Kidney (tissue), 14 donors: Measurements from ENCODE around the gene IER3IP1. TPM values are rescaled to one million over a fixed set of nuclear protein-coding genes. Genes with fewer than 3 reads are reported as not detected.
A peak's percentile ranks its signal among the peaks of the same experiment; 100 is the strongest.

Experiments used
- DNase-seq, 5 donors: peaks; one replicate each; pipeline ENCODE4 v3.0.0-alpha.2; 2013 to 2020
- FAIRE-seq: peaks from 2 replicates; lab custom pipeline; 2012; peaks lifted over from hg19 to GRCh38; lab: Jason Lieb, UNC
- H3K27ac ChIP-seq, 2 donors: one replicate each; pipeline ENCODE4 v1.7.0; 2013; ENCODE audit warnings: low read depth in 2 of 2, low read length in 2 of 2, inconsistent platforms in 1 of 2
- H3K27me3 ChIP-seq: one replicate; pipeline ENCODE4 v1.7.1; 2013; ENCODE audit warnings: low read length, inconsistent platforms; ENCODE audit not compliant: control insufficient read depth, insufficient read depth
- H3K36me3 ChIP-seq, 3 donors: one replicate each; pipeline versions ENCODE4 v1.7.0 to v1.7.1; 2013; ENCODE audit warnings: low read length in 3 of 3, control low read depth in 1 of 3, inconsistent platforms in 1 of 3; ENCODE audit not compliant: insufficient read depth in 3 of 3, control insufficient read depth in 2 of 3
- H3K4me1 ChIP-seq, 3 donors: one replicate each; pipeline versions ENCODE4 v1.7.0 to v1.7.1; 2013; ENCODE audit warnings: low read length in 3 of 3, inconsistent platforms in 1 of 3, low read depth in 1 of 3; ENCODE audit not compliant: control insufficient read depth in 2 of 3, insufficient read depth in 2 of 3
- H3K4me3 ChIP-seq, 3 donors: one replicate each; pipeline versions ENCODE4 v1.7.0 to v1.8.1; 2013; ENCODE audit warnings: low read length in 3 of 3, control low read depth in 1 of 3, inconsistent platforms in 1 of 3
- H3K9ac ChIP-seq, 3 donors: one replicate each; pipeline versions ENCODE4 v1.7.0 to v1.7.1; 2013; ENCODE audit warnings: low read length in 3 of 3, control low read depth in 1 of 3, inconsistent platforms in 1 of 3
- H3K9me3 ChIP-seq, 3 donors: one replicate each; pipeline versions ENCODE4 v1.7.0 to v1.7.1; 2013; ENCODE audit warnings: low read length in 3 of 3, control low read depth in 1 of 3, inconsistent platforms in 1 of 3; ENCODE audit not compliant: control insufficient read depth in 2 of 3, insufficient read depth in 1 of 3
- intact Hi-C: fragments of 100-400 bp; cut with DNase I; formaldehyde crosslinking; loops from one replicate; pipeline ENCODE4 v1.11.1; 2022
- polyA plus RNA-seq: library from polyadenylated mRNA; stranded (reverse); fragments of 350-450 nt; fragmentation: Illumina TruSeq; extraction: RNeasy Lipid Tissue Mini Kit (QIAGEN cat#74804); gene quantifications from one replicate; pipeline ENCODE4 v1.2.3, GENCODE V29; 2014; ENCODE audit warnings: low read depth, low replicate concordance; ENCODE audit not compliant: insufficient read depth
- total RNA-seq: library from RNA; stranded (reverse); fragmentation: NEBNext Ultra II Directional; extraction: Animal tissue kit (Norgen Biotek cat#: 25700); gene quantifications from one replicate; pipeline ENCODE4 v1.2.1, GENCODE V29; 2021
- TF ChIP-seq, protein P1 (sequence below): IDR thresholded peaks from 3 replicates; pipeline ENCODE4 v1.5.1; 2012; ENCODE audit warnings: mild to moderate bottlenecking, moderate library complexity, borderline replicate concordance; ENCODE audit not compliant: insufficient read depth; ENCODE audit errors: extremely low read depth
- donor health status: control.
- donor health status: control.
- donor health status: control.
- donor health status: control.
- donor health status: control.
- donor health status: DM: yes; HTN: yes; CAD: no.
- donor health status: Normal renal cell carcinoma (clear cell type).

Gene IER3IP1
- total and polyA plus RNA-seq, 2 donors from 2014 or later: 14.4 to 31.9 TPM

DNA sequence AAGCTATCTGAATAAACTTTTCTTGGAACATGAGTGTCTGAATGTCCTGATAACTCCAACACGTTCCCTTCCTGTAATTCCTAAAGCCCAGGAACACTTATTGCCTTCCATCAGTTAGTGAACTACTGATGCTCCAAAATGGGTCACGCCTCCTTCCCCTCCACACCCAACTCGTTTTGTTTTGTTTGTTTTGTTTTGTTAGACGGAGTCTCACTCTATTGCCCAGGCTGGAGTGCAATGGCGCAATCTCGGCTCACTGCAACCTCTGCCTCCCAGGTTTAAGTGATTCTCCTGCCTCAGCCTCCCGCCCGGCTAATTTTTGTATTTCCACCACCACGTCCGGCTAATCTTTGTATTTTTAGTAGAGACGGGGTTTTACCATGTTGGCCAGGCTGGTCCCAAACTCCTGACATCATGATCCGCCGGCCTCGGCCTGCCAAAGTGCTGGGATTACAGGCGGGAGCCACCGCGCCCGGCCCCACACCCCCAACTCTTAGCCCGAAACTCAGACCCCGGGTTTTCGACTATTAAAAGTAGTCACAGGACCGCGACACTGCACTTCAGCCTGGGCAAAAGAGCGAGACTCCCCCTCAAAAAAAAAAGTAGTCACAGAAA lies 774 bp downstream of the IER3IP1 start:
- peak in 3 of 5 donors; percentile 30 to 49 (median 31) for DNase-seq
- TF ChIP-seq, protein P1, sequence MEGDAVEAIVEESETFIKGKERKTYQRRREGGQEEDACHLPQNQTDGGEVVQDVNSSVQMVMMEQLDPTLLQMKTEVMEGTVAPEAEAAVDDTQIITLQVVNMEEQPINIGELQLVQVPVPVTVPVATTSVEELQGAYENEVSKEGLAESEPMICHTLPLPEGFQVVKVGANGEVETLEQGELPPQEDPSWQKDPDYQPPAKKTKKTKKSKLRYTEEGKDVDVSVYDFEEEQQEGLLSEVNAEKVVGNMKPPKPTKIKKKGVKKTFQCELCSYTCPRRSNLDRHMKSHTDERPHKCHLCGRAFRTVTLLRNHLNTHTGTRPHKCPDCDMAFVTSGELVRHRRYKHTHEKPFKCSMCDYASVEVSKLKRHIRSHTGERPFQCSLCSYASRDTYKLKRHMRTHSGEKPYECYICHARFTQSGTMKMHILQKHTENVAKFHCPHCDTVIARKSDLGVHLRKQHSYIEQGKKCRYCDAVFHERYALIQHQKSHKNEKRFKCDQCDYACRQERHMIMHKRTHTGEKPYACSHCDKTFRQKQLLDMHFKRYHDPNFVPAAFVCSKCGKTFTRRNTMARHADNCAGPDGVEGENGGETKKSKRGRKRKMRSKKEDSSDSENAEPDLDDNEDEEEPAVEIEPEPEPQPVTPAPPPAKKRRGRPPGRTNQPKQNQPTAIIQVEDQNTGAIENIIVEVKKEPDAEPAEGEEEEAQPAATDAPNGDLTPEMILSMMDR: no peak
- no peaks in the 10 kb centered on the region for H3K36me3 ChIP-seq

DNA sequence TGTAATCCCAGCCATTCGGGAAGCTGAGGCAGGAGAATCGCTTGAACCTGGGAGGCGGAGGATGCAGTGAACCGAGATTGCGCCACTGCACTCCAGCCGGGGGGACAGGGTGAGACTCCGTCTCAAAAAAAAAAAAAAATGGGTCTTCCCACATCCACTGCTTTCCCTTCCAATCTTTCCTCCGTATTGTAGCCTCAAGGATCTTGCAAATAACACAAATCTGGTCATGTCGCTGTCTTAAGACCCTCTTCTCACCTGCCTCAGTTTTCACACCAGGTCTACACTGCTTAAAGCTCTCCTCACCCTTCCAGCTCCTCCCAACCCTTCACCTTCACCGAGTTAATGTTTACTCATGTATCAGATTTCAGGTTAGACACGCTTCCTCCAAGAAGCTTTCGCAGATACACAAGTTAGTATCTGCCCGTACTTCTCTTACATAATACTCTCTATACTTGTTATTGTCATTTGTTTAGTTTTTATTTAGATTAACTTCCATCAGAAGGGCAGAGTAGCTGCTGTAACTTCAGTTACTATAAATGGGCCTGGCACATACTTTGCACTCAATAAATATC lies 1.5 kb downstream of the IER3IP1 start:
- TF ChIP-seq, protein P1: no peak
- Histone ChIP-seq H3K9me3 (no peaks in the 10 kb centered on the region), H3K27ac (peak overlapping the region; percentile 49 to 63), H3K36me3 (no peaks in the 10 kb centered on the region), H3K4me1 (peaks cover 0 to 12% (median 7%) of the 10 kb centered on the region in 3 donors), H3K27me3 (no peaks in the 10 kb centered on the region), H3K9ac (peak overlapping the region in 2 of 3 donors; percentile 71 to 84), H3K4me3 (peak overlapping the region; percentile 78 to 92 (median 91))
- FAIRE-seq (peak; percentile 66), DNase-seq (peak in 3 of 5 donors; percentile 11 to 78 (median 74))
- intact Hi-C loops: no loop called here

More for the DNA sequence above, 774 bp downstream of the IER3IP1 start:
- peak overlapping the region; percentile 71 to 84 (median 77) for H3K9ac ChIP-seq
- H3K4me3 ChIP-seq: peak overlapping the region; percentile 78 to 92 (median 91)
- intact Hi-C loops: no loop called here
- no peak for FAIRE-seq
- H3K27me3 ChIP-seq: no peaks in the 10 kb centered on the region
- H3K27ac ChIP-seq: peak overlapping the region; percentile 73 to 83
- peaks cover 0 to 12% (median 7%) of the 10 kb centered on the region in 3 donors for H3K4me1 ChIP-seq
- no peaks in the 10 kb centered on the region for H3K9me3 ChIP-seq

DNA sequence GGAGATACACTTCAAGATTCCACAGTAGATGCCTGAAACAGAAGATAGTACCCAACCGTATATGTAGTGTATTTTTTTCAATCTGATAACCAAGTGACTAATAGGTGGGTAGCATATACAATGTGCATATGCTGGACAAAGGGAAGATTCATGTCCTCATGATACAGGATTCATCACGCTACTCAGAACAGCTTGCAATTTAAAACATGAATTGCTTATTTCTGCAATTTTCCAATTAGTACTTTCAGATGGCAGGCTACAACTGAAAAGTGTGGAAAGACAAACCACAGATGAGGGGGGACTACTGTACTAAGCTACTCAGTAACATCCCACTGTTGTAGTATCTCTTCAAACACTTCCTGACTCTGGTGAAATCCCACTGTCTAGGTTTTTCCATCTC lies 3.7 kb downstream of the IER3IP1 start:
- FAIRE-seq (no peak), DNase-seq (no peak)
- Histone ChIP-seq H3K36me3 (no peaks in the 10 kb centered on the region), H3K4me3 (no peak overlapping the region), H3K27me3 (no peaks in the 10 kb centered on the region), H3K27ac (no peak overlapping the region), H3K9me3 (no peaks in the 10 kb centered on the region), H3K9ac (no peak overlapping the region), H3K4me1 (peaks cover 0 to 12% (median 7%) of the 10 kb centered on the region in 3 donors)
- intact Hi-C loops: no loop called here
- TF ChIP-seq, protein P1: no peak
